ENCODE data around the gene C2orf76.

- TF ChIP-seq EZH2 (IDR thresholded peaks at IDR 0.05; ENCODE audit: borderline replicate concordance, insufficient read depth, low read length, poor library complexity, severe bottlenecking) (no peak), CTCF (IDR thresholded peaks at IDR 0.05; ENCODE audit: poor library complexity, severe bottlenecking) (no peak), REST (IDR thresholded peaks at IDR 0.05; ENCODE audit: borderline replicate concordance) (no peak), POLR2AphosphoS5 (IDR thresholded peaks at IDR 0.05) (no peak), EP300 (conservative IDR thresholded peaks at IDR 0.05; ENCODE audit: poor library complexity, severe bottlenecking) (no peak), SMC3 (conservative IDR thresholded peaks at IDR 0.05; ENCODE audit: poor library complexity) (no peak), RAD21 (conservative IDR thresholded peaks at IDR 0.05) (no peak), TAF1 (IDR thresholded peaks at IDR 0.05; ENCODE audit: low read depth) (no peak)
These were observed 54.8 kb downstream of the C2orf76 start for GRCh38 chr2:119311831-119312230.
